Measurements from ENCODE around the gene PEX26.

The PEX26 gene

DNA sequence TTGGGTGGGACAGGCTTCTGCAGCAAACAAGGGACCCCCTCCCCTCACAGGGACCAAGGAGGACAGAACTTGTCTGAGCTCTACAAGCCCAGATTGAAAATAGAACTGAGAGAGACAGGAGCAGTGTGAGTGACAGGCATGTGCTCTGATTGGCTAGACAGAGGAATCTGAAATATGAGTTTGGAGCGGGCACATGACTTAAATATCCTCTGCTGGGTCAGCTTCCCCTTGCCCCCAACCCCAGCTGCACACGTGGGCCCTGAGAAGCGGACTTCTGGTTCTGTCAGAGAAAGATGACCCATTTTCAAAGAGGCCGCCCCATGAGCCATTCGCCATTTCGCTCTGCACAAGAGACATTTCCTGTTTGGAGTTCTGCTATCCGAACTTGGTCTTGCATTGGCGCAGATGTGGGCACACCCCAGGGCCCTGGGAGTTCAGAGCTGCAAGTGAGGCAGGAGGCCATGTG lies 38.1 kb downstream of the PEX26 start:
- TF ChIP-seq, protein P1, sequence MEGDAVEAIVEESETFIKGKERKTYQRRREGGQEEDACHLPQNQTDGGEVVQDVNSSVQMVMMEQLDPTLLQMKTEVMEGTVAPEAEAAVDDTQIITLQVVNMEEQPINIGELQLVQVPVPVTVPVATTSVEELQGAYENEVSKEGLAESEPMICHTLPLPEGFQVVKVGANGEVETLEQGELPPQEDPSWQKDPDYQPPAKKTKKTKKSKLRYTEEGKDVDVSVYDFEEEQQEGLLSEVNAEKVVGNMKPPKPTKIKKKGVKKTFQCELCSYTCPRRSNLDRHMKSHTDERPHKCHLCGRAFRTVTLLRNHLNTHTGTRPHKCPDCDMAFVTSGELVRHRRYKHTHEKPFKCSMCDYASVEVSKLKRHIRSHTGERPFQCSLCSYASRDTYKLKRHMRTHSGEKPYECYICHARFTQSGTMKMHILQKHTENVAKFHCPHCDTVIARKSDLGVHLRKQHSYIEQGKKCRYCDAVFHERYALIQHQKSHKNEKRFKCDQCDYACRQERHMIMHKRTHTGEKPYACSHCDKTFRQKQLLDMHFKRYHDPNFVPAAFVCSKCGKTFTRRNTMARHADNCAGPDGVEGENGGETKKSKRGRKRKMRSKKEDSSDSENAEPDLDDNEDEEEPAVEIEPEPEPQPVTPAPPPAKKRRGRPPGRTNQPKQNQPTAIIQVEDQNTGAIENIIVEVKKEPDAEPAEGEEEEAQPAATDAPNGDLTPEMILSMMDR (IDR thresholded peaks at IDR 0.05; ENCODE audit: borderline replicate concordance, insufficient read depth, low read depth, low read length), result no peak
- no peak overlapping the region for H3K4me3 ChIP-seq (ENCODE audit: low read depth, low read length)

DNA sequence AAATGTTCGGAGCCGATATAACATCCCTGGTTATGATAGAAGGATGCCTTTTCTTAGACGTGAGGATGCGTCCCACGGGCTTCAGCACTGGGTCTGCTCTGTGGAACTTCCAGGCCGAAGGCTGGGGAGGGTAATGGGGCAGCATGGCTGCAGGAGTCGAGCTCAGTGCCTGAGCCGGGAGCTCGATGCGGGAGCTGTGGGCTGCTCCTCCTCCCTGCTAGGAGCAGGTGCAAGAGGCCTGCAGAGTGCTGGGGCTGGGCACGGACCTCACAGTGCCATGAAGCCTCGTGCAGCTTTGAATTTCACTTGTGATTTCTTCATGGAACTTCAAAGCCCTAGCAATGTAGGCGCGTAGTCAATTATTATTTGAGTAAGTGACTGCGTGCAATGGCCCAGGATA lies 38.8 kb downstream of the PEX26 start:
- no peak overlapping the region for H3K4me3 ChIP-seq (ENCODE audit: low read depth, low read length)
- TF ChIP-seq, protein P1 (IDR thresholded peaks at IDR 0.05; ENCODE audit: borderline replicate concordance, insufficient read depth, low read depth, low read length), result no peak

- no peak overlapping the region for H3K4me3 ChIP-seq (ENCODE audit: low read depth, low read length)
- TF ChIP-seq, protein P1 (IDR thresholded peaks at IDR 0.05; ENCODE audit: borderline replicate concordance, insufficient read depth, low read depth, low read length), result no peak
Measured at GRCh38 chr22:18118345-18118915, 40.6 kb downstream of the PEX26 start.

GRCh38 chr22:18119409-18120110 lies 41.8 kb downstream of the PEX26 start:
- TF ChIP-seq, protein P1 (IDR thresholded peaks at IDR 0.05; ENCODE audit: borderline replicate concordance, insufficient read depth, low read depth, low read length), result no peak
- no peak overlapping the region for H3K4me3 ChIP-seq (ENCODE audit: low read depth, low read length)

- H3K4me3 ChIP-seq (ENCODE audit: low read depth, low read length), result no peak overlapping the region
- TF ChIP-seq, protein P1 (IDR thresholded peaks at IDR 0.05; ENCODE audit: borderline replicate concordance, insufficient read depth, low read depth, low read length), result no peak
Measured at GRCh38 chr22:18120857-18121256, 43.1 kb downstream of the PEX26 start.

GRCh38 chr22:18121506-18121905 lies 43.7 kb downstream of the PEX26 start:
- TF ChIP-seq, protein P1 (IDR thresholded peaks at IDR 0.05; ENCODE audit: borderline replicate concordance, insufficient read depth, low read depth, low read length), result no peak
- no peak overlapping the region for H3K4me3 ChIP-seq (ENCODE audit: low read depth, low read length)

All from GM12875 (cell line).